ENCODE measurements around the gene MAPRE2. TPM values are rescaled to one million over a fixed set of nuclear protein-coding genes. Genes with fewer than 3 reads are reported as not detected.

The MAPRE2 gene
- total RNA-seq, 1 experiment from 2014 or later, result 16.4 TPM

- TF ChIP-seq CTCF (conservative IDR thresholded peaks at IDR 0.05; ENCODE audit: low read depth, low read length), result no peak
- no peak for TF ChIP-seq EZH2 (IDR thresholded peaks at IDR 0.05; ENCODE audit: borderline replicate concordance, low read depth, low read length, poor library complexity, severe bottlenecking)
- Histone ChIP-seq H3K4me1 (ENCODE audit: insufficient read depth, low read length, poor library complexity, severe bottlenecking) (no peaks in the 10 kb centered on the region), H3K4me3 (ENCODE audit: low read depth, low read length, poor library complexity, severe bottlenecking) (no peak overlapping the region), H3K36me3 (ENCODE audit: insufficient read depth, low read length, poor library complexity, severe bottlenecking) (no peaks in the 10 kb centered on the region), H3K27ac (ENCODE audit: low read depth, low read length, poor library complexity, severe bottlenecking) (no peak overlapping the region), H3K27me3 (replicated peaks; ENCODE audit: insufficient read depth, low read depth, low read length, poor library complexity) (no peaks in the 10 kb centered on the region), H3K9me3 (ENCODE audit: low read depth, low read length, poor library complexity, severe bottlenecking) (no peaks in the 10 kb centered on the region)
- ChIA-PET CTCF (no interaction called here), POLR2A (ENCODE audit: low non-redundant PET) (no interaction called here)
- intact Hi-C loops (cut with micrococcal nuclease; ENCODE audit: unreplicated experiment), result no loop called here
- BruUV-seq (replicated peaks), result no TSS peak
- no peak for DNase-seq (ENCODE audit: low spot score)
Measured at GRCh38 chr18:35062408-35062807, 21.2 kb downstream of the MAPRE2 start.

GRCh38 chr18:35063875-35064690 lies 22.9 kb downstream of the MAPRE2 start:
- TF ChIP-seq EZH2 (IDR thresholded peaks at IDR 0.05; ENCODE audit: borderline replicate concordance, low read depth, low read length, poor library complexity, severe bottlenecking), result no peak
- TF ChIP-seq CTCF (conservative IDR thresholded peaks at IDR 0.05; ENCODE audit: low read depth, low read length), result no peak
- ChIA-PET CTCF (no interaction called here), POLR2A (ENCODE audit: low non-redundant PET) (no interaction called here)
- BruUV-seq (replicated peaks), result no TSS peak
- H3K9me3 ChIP-seq (ENCODE audit: low read depth, low read length, poor library complexity, severe bottlenecking), result no peaks in the 10 kb centered on the region
- no peak overlapping the region for H3K27ac ChIP-seq (ENCODE audit: low read depth, low read length, poor library complexity, severe bottlenecking)
- H3K4me3 ChIP-seq (ENCODE audit: low read depth, low read length, poor library complexity, severe bottlenecking), result no peak overlapping the region
- no peaks in the 10 kb centered on the region for H3K36me3 ChIP-seq (ENCODE audit: insufficient read depth, low read length, poor library complexity, severe bottlenecking)
- no peak for DNase-seq (ENCODE audit: low spot score)
- H3K27me3 ChIP-seq (replicated peaks; ENCODE audit: insufficient read depth, low read depth, low read length, poor library complexity), result no peaks in the 10 kb centered on the region
- no peaks in the 10 kb centered on the region for H3K4me1 ChIP-seq (ENCODE audit: insufficient read depth, low read length, poor library complexity, severe bottlenecking)
- intact Hi-C loops (cut with micrococcal nuclease; ENCODE audit: unreplicated experiment), result no loop called here

GRCh38 chr18:35067454-35067853 lies 26.2 kb downstream of the MAPRE2 start:
- no peak overlapping the region for H3K27ac ChIP-seq (ENCODE audit: low read depth, low read length, poor library complexity, severe bottlenecking)
- BruUV-seq (replicated peaks), result no TSS peak
- ChIA-PET CTCF (no interaction called here), POLR2A (ENCODE audit: low non-redundant PET) (no interaction called here)
- H3K9me3 ChIP-seq (ENCODE audit: low read depth, low read length, poor library complexity, severe bottlenecking), result no peaks in the 10 kb centered on the region
- no peaks in the 10 kb centered on the region for H3K36me3 ChIP-seq (ENCODE audit: insufficient read depth, low read length, poor library complexity, severe bottlenecking)
- no peaks in the 10 kb centered on the region for H3K27me3 ChIP-seq (replicated peaks; ENCODE audit: insufficient read depth, low read depth, low read length, poor library complexity)
- DNase-seq (ENCODE audit: low spot score), result no peak
- TF ChIP-seq CTCF (conservative IDR thresholded peaks at IDR 0.05; ENCODE audit: low read depth, low read length) (no peak), EZH2 (IDR thresholded peaks at IDR 0.05; ENCODE audit: borderline replicate concordance, low read depth, low read length, poor library complexity, severe bottlenecking) (no peak)
- intact Hi-C loops (cut with micrococcal nuclease; ENCODE audit: unreplicated experiment), result no loop called here
- no peak overlapping the region for H3K4me3 ChIP-seq (ENCODE audit: low read depth, low read length, poor library complexity, severe bottlenecking)
- no peaks in the 10 kb centered on the region for H3K4me1 ChIP-seq (ENCODE audit: insufficient read depth, low read length, poor library complexity, severe bottlenecking)
